ENCODE results near the gene PTPRQ.

PTPRQ gene

DNA sequence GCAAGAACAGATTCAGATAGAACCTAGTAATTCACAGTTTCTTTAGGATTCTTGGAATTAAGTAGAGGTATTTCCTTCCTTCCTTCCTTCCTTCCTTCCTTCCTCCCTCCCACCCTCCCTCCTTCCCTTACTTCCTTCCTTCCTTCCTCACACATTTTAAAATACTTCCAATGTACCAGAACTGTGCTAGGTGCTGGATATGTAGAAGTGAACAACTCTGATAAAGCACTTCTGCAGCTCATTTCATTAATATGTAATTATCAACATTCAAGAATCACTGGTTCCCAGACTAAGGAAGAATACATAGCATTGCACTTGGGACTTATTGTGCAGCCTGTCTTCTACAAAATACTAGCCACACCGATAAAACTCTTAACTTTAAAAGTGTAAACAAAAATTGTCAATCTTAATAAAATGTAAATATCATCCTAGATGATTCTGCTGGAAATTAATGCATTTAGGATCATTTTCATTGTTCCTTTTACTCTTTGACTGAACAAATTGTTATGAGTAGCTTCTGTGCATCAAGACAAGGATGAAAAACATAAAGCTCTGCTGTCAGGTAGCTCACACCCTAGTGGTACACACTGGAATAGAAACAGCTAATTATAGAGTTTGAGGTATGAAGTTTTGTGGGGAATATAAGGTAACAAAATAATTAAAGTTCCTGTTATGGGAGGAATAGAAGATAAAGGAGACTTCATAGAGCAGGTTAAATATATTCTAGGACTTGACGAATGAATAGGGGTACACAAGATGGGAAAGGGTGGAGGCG lies 163.5 kb downstream of the PTPRQ start:
- TF ChIP-seq, protein P1, sequence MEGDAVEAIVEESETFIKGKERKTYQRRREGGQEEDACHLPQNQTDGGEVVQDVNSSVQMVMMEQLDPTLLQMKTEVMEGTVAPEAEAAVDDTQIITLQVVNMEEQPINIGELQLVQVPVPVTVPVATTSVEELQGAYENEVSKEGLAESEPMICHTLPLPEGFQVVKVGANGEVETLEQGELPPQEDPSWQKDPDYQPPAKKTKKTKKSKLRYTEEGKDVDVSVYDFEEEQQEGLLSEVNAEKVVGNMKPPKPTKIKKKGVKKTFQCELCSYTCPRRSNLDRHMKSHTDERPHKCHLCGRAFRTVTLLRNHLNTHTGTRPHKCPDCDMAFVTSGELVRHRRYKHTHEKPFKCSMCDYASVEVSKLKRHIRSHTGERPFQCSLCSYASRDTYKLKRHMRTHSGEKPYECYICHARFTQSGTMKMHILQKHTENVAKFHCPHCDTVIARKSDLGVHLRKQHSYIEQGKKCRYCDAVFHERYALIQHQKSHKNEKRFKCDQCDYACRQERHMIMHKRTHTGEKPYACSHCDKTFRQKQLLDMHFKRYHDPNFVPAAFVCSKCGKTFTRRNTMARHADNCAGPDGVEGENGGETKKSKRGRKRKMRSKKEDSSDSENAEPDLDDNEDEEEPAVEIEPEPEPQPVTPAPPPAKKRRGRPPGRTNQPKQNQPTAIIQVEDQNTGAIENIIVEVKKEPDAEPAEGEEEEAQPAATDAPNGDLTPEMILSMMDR (IDR thresholded peaks at IDR 0.05; ENCODE audit: low read depth, low read length) = no peak

DNA sequence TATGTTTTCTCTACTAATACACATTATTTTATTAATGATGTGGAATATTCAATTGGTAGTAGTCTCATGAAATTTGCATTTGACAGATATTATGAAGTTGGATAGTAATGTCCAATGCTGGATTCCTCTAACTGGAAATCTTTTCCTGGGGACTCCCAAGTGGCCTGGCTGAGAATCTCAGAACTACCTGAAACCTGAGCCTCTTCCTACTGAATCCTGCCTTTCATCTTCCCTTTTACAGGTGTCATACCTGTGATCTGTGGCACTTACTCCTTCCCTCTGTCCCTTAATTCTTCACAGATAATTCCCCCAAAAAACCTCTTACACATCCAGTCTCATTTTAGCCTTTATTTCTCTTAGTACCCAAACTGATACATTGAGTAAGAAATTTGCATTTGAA lies 173.7 kb downstream of the PTPRQ start:
- no peak overlapping the region for H3K4me3 ChIP-seq (ENCODE audit: low read depth, low read length)
- TF ChIP-seq, protein P1 (IDR thresholded peaks at IDR 0.05; ENCODE audit: low read depth, low read length) = no peak

More for the DNA sequence above, 163.5 kb downstream of the PTPRQ start:
- no peak overlapping the region for H3K4me3 ChIP-seq (ENCODE audit: low read depth, low read length)

DNA sequence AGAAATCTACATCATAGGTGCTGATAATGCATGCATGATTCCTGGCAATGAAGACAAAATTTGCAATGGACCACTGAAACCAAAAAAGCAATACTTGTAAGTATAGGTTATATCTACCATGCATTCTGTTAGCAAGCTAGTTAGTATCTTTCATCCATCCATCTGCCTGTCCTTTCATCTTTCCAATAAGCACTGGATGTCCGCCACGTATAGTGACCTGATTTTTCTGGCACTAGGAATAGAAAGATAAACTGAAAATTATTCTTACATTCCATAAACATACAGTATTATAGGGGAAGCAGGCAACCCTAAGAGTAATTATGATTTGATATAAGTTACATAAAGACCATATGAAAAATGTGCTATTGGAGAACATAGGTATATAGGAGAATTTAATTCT lies 176.2 kb downstream of the PTPRQ start:
- TF ChIP-seq, protein P1 (IDR thresholded peaks at IDR 0.05; ENCODE audit: low read depth, low read length) = no peak
- H3K4me3 ChIP-seq (ENCODE audit: low read depth, low read length) = no peak overlapping the region

DNA sequence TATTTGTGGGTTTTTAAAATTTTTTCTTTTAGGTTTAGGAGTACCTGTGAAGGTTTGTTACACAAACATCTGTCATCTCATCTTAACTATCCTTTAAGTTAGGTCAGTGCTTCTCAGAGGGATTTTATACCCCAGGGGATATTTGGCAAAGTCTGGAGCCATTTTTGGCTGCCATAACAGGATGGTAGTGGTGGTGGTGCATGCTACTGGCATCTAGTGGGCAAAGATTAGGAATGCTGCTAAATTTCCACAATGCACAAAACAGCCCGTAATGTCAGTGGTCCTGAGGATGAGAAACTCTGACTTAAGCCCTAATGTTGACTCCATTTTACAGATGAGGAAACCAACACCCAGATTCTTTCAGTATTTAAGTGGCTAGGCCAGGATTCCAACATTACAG lies 178.2 kb downstream of the PTPRQ start:
- H3K4me3 ChIP-seq (ENCODE audit: low read depth, low read length) = no peak overlapping the region
- TF ChIP-seq, protein P1 (IDR thresholded peaks at IDR 0.05; ENCODE audit: low read depth, low read length) = 0 out of 2 replicates have a peak, but pooled peaks have one; percentile 30

DNA sequence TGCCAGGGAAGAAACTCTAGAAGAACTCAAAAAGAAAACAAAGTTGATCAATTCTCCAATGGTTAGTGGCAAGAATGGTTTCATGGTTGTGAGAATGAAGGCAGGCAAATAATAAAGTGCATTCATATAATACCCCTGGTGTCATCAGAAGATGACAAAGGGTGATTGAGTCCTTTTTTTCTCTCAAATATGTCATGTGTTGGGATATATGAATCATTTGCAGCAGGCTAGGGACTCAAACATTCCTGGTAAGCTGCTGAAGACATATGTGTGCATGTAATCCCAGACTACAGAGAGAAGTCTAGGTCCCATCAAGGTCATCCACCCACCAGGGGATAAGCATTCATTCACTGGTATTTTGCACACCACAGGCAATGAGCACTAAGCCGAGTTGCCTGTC lies 181.0 kb downstream of the PTPRQ start:
- no peak overlapping the region for H3K4me3 ChIP-seq (ENCODE audit: low read depth, low read length)
- TF ChIP-seq, protein P1 (IDR thresholded peaks at IDR 0.05; ENCODE audit: low read depth, low read length) = no peak

DNA sequence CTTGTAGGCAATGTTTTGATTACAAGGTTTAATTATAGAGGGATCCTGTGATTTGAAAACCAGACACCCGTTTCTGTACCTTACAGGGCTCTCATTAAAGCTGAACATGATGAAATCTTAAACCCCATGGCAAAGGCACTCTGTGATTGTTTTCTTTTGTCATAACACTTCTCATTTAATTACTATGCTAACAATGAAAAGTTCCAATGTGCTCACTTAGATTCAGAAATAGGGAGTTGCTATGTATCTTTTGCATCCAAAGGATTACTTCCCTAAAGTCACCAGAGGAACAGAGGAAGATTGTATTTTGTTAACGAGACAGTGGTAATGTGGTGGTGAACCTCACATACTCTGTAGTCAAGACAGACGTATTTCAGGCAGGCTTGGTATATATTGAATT lies 181.9 kb downstream of the PTPRQ start:
- no peak overlapping the region for H3K4me3 ChIP-seq (ENCODE audit: low read depth, low read length)
- TF ChIP-seq, protein P1 (IDR thresholded peaks at IDR 0.05; ENCODE audit: low read depth, low read length) = no peak

DNA sequence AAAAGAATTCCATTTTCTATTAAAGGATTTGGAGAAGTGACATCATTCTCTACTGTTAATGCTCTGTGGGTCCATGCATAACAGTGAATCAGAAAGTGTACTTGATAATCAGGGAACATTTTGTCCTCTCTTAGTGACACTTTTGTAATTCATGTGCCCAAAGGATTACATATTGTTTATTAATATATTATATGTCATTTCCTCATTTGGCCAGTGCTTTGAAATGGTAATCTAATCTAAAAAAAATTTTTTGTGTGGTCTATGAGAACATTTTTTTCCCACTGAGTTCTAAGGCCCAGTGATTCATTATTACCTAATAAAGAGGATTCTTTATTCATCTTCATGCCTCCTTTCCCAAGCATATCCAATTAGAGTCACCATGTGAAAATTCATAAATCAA lies 183.7 kb downstream of the PTPRQ start:
- TF ChIP-seq, protein P1 (IDR thresholded peaks at IDR 0.05; ENCODE audit: low read depth, low read length) = no peak

More for the DNA sequence above, 183.7 kb downstream of the PTPRQ start:
- H3K4me3 ChIP-seq (ENCODE audit: low read depth, low read length) = no peak overlapping the region

Data from WI38 (cell line).